SK-MEL-5 (cell line): Measurements from ENCODE around the gene OR13C2. TPM values are rescaled to one million over a fixed set of nuclear protein-coding genes. Genes with fewer than 3 reads are reported as not detected.
"Not testable (repeated sequence)": the region's sequence is repeated elsewhere in the genome, so short reads cannot be mapped to it uniquely, and the experiment has no call there.

Source experiments
- DNase-seq: peaks from one replicate; pipeline ENCODE4 v3.0.0-alpha.2; 2016; ENCODE audit warnings: low read depth, low spot score
- in situ Hi-C: cut with HindIII; loops from 2 replicates; pipeline ENCODE4 v1.10.0; 2016; ENCODE audit warnings: low sequenced_read_pairs, high pct_unique_total_duplicates, low pct_unique_long_range_greater_than_20kb
- polyA plus RNA-seq, 2 experiments: library from polyadenylated mRNA; depleted of rRNA; stranded (reverse); fragments of >200 nt; gene quantifications; 2 replicates each; pipeline ENCODE4 v1.2.3, GENCODE V29; 2015
- total RNA-seq: library from RNA; depleted of rRNA; stranded (reverse); fragments of >200 nt; shearing (Covaris generic); gene quantifications from 2 replicates; pipeline ENCODE4 v1.2.3, GENCODE V29; 2014; rRNA removed

Gene OR13C2
- total RNA-seq = not detected in 2 replicates
- not detected in 2 replicates for polyA plus RNA-seq (2015; cell fraction: cytosol; rRNA removed)
- not detected in 2 replicates for polyA plus RNA-seq (2015; cell fraction: nucleus; rRNA removed)

GRCh38 chr9:104605527-104605926 is at the start of gene OR13C2:
OR13C2 (minus strand) TSS chr9:104605627; CDS start chr9:104605627, 0 bp downstream.
- in situ Hi-C loops, DNase-seq: not testable (repeated sequence)

- no peak for DNase-seq
- in situ Hi-C loops = no loop called here
These were observed 30.0 kb upstream of the OR13C2 start for GRCh38 chr9:104635456-104635855.

GRCh38 chr9:104633976-104634520 is 28.6 kb upstream of the OR13C2 start:
- DNase-seq = no peak
- in situ Hi-C loops = no loop called here

GRCh38 chr9:104625964-104626363 is 20.5 kb upstream of the OR13C2 start:
- DNase-seq, in situ Hi-C loops: not testable (repeated sequence)

GRCh38 chr9:104618104-104618503 is 12.7 kb upstream of the OR13C2 start, which contains the start of gene OR13C9:
OR13C9 (minus strand) TSS chr9:104618204; CDS start chr9:104618204, 0 bp downstream.
- DNase-seq = no peak
- in situ Hi-C loops = no loop called here

- DNase-seq = no peak
- in situ Hi-C loops = no loop called here
These were observed 12.0 kb upstream of the OR13C2 start for GRCh38 chr9:104617418-104617817.

- in situ Hi-C loops = no loop called here
- DNase-seq = no peak
These were observed 5.8 kb upstream of the OR13C2 start for GRCh38 chr9:104611213-104611612.

GRCh38 chr9:104608336-104608735 is 2.9 kb upstream of the OR13C2 start:
- peak; percentile 37 for DNase-seq
- in situ Hi-C loops = no loop called here

GRCh38 chr9:104606152-104606551 is 725 bp upstream of the OR13C2 start:
- no peak for DNase-seq
- in situ Hi-C loops = no loop called here

GRCh38 chr9:104604801-104605200 is 626 bp downstream of the OR13C2 start:
- no peak for DNase-seq
- in situ Hi-C loops = no loop called here

- DNase-seq, in situ Hi-C loops: not testable (repeated sequence)
These were observed 6.1 kb downstream of the OR13C2 start, which contains the start of gene OR13C5 for GRCh38 chr9:104599313-104599712. OR13C5 (minus strand) TSS chr9:104599413; CDS start chr9:104599413, 0 bp downstream.

- in situ Hi-C loops, DNase-seq: not testable (repeated sequence)
These were observed 6.7 kb downstream of the OR13C2 start for GRCh38 chr9:104598749-104599148.

GRCh38 chr9:104589626-104590025 is 15.8 kb downstream of the OR13C2 start:
- in situ Hi-C loops = no loop called here
- no peak for DNase-seq

- no peak for DNase-seq
- in situ Hi-C loops = no loop called here
These were observed 18.8 kb downstream of the OR13C2 start for GRCh38 chr9:104586496-104587180.

GRCh38 chr9:104580562-104580961 is 24.9 kb downstream of the OR13C2 start:
- in situ Hi-C loops = no loop called here
- DNase-seq = no peak

GRCh38 chr9:104577263-104577662 is 28.2 kb downstream of the OR13C2 start:
- DNase-seq = no peak
- in situ Hi-C loops = no loop called here

GRCh38 chr9:104575456-104575855 is 30.0 kb downstream of the OR13C2 start:
- in situ Hi-C loops = no loop called here

GRCh38 chr9:104572612-104573011 is 32.8 kb downstream of the OR13C2 start:
- DNase-seq = no peak
- in situ Hi-C loops = no loop called here

More at GRCh38 chr9:104575456-104575855, 30.0 kb downstream of the OR13C2 start:
- no peak for DNase-seq

- no peak for DNase-seq
- in situ Hi-C loops = no loop called here
These were observed 36.6 kb downstream of the OR13C2 start, which contains the start of gene OR13C8 for GRCh38 chr9:104568868-104569267. OR13C8 (plus strand) TSS chr9:104569168; CDS start chr9:104569168, 0 bp downstream.
